ENCODE data around the gene ARID3C.

ARID3C gene

GRCh38 chr9:34573599-34574325, 55.1 kb downstream of the ARID3C start:
- TF ChIP-seq CTCF (IDR thresholded peaks at IDR 0.05; ENCODE audit: low read depth, low read length), result no peak
- H3K4me3 ChIP-seq (replicated peaks in 1 of 2; ENCODE audit: low read depth in 2 of 2, low read length in 2 of 2), result no peak overlapping the region
- DNase-seq (ENCODE audit: low read depth in 2 of 2), result no peak

- no peak for DNase-seq (ENCODE audit: low read depth in 2 of 2)
- no peak for TF ChIP-seq CTCF (IDR thresholded peaks at IDR 0.05; ENCODE audit: low read depth, low read length)
- H3K4me3 ChIP-seq (replicated peaks in 1 of 2; ENCODE audit: low read depth in 2 of 2, low read length in 2 of 2), result no peak overlapping the region
Measured at GRCh38 chr9:34572628-34573027, 56.2 kb downstream of the ARID3C start.

GRCh38 chr9:34572092-34572491, 56.8 kb downstream of the ARID3C start:
- DNase-seq (ENCODE audit: low read depth in 2 of 2), result no peak
- TF ChIP-seq CTCF (IDR thresholded peaks at IDR 0.05; ENCODE audit: low read depth, low read length), result no peak
- no peak overlapping the region for H3K4me3 ChIP-seq (replicated peaks in 1 of 2; ENCODE audit: low read depth in 2 of 2, low read length in 2 of 2)

GRCh38 chr9:34571481-34571810, 57.4 kb downstream of the ARID3C start:
- H3K4me3 ChIP-seq (replicated peaks in 1 of 2; ENCODE audit: low read depth in 2 of 2, low read length in 2 of 2), result no peak overlapping the region
- TF ChIP-seq CTCF (IDR thresholded peaks at IDR 0.05; ENCODE audit: low read depth, low read length), result no peak

More at GRCh38 chr9:34571481-34571810, 57.4 kb downstream of the ARID3C start:
- peak in 1 of 2 donors; percentile 63 for DNase-seq (ENCODE audit: low read depth in 2 of 2)

Data from cardiac fibroblast (primary cell).